ENCODE data around the gene HDX. TPM values are rescaled to one million over a fixed set of nuclear protein-coding genes. Genes with fewer than 3 reads are reported as not detected.

The HDX gene
- total and polyA plus RNA-seq, 4 donors = 0.37 to 2.8 (median 1.4) TPM

DNA sequence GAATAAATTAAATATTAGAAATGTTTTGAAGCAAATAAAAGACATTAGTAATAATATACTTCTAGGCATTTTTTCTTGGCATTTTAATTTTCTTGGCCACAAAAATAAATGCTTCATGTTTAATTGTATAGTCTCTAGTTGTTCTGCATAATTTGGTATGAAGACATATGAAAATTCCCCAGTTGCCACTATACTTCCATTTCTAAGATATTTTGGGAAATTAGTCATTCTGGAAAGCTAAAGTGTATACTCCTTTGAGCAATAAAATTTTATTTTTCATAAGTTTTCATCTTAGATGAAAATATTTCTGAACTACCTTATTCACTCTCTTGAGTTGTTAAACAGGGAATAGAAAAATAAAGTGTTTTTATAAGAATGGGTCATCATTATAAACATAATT lies 13.8 kb downstream of the HDX start:
- no peak overlapping the region for H3K9ac ChIP-seq (ENCODE audit: low read depth in 1 of 2, low read length in 2 of 2)
- DNase-seq (ENCODE audit: low spot score) = no peak
- H3K27ac ChIP-seq (ENCODE audit: low read depth in 1 of 2, low read length in 2 of 2) = no peak overlapping the region
- H3K36me3 ChIP-seq (ENCODE audit: control insufficient read depth in 4 of 4, insufficient read depth in 3 of 4, low read depth in 1 of 4, low read length in 3 of 4) = no peaks in the 10 kb centered on the region
- no peak overlapping the region for H3K4me3 ChIP-seq (ENCODE audit: low read depth in 1 of 3, low read length in 3 of 3)
- H3K9me3 ChIP-seq (ENCODE audit: control insufficient read depth in 4 of 4, low read length in 3 of 4) = no peaks in the 10 kb centered on the region
- TF ChIP-seq FOXA1 (IDR thresholded peaks at IDR 0.05) = no peak
- TF ChIP-seq, protein P1, sequence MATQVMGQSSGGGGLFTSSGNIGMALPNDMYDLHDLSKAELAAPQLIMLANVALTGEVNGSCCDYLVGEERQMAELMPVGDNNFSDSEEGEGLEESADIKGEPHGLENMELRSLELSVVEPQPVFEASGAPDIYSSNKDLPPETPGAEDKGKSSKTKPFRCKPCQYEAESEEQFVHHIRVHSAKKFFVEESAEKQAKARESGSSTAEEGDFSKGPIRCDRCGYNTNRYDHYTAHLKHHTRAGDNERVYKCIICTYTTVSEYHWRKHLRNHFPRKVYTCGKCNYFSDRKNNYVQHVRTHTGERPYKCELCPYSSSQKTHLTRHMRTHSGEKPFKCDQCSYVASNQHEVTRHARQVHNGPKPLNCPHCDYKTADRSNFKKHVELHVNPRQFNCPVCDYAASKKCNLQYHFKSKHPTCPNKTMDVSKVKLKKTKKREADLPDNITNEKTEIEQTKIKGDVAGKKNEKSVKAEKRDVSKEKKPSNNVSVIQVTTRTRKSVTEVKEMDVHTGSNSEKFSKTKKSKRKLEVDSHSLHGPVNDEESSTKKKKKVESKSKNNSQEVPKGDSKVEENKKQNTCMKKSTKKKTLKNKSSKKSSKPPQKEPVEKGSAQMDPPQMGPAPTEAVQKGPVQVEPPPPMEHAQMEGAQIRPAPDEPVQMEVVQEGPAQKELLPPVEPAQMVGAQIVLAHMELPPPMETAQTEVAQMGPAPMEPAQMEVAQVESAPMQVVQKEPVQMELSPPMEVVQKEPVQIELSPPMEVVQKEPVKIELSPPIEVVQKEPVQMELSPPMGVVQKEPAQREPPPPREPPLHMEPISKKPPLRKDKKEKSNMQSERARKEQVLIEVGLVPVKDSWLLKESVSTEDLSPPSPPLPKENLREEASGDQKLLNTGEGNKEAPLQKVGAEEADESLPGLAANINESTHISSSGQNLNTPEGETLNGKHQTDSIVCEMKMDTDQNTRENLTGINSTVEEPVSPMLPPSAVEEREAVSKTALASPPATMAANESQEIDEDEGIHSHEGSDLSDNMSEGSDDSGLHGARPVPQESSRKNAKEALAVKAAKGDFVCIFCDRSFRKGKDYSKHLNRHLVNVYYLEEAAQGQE (IDR thresholded peaks at IDR 0.05) = no peak
- TF ChIP-seq JUND (IDR thresholded peaks at IDR 0.05) = no peak
- TF ChIP-seq, protein P2, sequence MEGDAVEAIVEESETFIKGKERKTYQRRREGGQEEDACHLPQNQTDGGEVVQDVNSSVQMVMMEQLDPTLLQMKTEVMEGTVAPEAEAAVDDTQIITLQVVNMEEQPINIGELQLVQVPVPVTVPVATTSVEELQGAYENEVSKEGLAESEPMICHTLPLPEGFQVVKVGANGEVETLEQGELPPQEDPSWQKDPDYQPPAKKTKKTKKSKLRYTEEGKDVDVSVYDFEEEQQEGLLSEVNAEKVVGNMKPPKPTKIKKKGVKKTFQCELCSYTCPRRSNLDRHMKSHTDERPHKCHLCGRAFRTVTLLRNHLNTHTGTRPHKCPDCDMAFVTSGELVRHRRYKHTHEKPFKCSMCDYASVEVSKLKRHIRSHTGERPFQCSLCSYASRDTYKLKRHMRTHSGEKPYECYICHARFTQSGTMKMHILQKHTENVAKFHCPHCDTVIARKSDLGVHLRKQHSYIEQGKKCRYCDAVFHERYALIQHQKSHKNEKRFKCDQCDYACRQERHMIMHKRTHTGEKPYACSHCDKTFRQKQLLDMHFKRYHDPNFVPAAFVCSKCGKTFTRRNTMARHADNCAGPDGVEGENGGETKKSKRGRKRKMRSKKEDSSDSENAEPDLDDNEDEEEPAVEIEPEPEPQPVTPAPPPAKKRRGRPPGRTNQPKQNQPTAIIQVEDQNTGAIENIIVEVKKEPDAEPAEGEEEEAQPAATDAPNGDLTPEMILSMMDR (IDR thresholded peaks at IDR 0.05; ENCODE audit: low read depth, low read length, missing input control) = no peak
- TF ChIP-seq HNF4A (conservative IDR thresholded peaks at IDR 0.05) = no peak
- TF ChIP-seq SP1 (IDR thresholded peaks at IDR 0.05) = no peak
- no peak for TF ChIP-seq RAD21 (IDR thresholded peaks at IDR 0.05)
- TF ChIP-seq NR2F2 (IDR thresholded peaks at IDR 0.05) = no peak
- TF ChIP-seq EGR1 (IDR thresholded peaks at IDR 0.05; ENCODE audit: low read depth in 2 of 2) = no peak
- TF ChIP-seq HNF4G (IDR thresholded peaks at IDR 0.05) = no peak
- TF ChIP-seq, protein P3, sequence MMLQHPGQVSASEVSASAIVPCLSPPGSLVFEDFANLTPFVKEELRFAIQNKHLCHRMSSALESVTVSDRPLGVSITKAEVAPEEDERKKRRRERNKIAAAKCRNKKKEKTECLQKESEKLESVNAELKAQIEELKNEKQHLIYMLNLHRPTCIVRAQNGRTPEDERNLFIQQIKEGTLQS (IDR thresholded peaks at IDR 0.05) = no peak
- no peak for TF ChIP-seq RXRA (IDR thresholded peaks at IDR 0.05)
- TF ChIP-seq TAF1 (conservative IDR thresholded peaks at IDR 0.05) = no peak
- TF ChIP-seq GABPA (IDR thresholded peaks at IDR 0.05 in 1 of 2, conservative IDR thresholded peaks at IDR 0.05 in 1 of 2) = no peak
- no peak for TF ChIP-seq YY1 (IDR thresholded peaks at IDR 0.05)
- H3K27me3 ChIP-seq (ENCODE audit: control insufficient read depth in 4 of 4, insufficient read depth in 4 of 4, low read length in 3 of 4) = no peaks in the 10 kb centered on the region
- no peaks in the 10 kb centered on the region for H3K4me1 ChIP-seq (ENCODE audit: control insufficient read depth in 4 of 4, insufficient read depth in 4 of 4, low read length in 3 of 4)

DNA sequence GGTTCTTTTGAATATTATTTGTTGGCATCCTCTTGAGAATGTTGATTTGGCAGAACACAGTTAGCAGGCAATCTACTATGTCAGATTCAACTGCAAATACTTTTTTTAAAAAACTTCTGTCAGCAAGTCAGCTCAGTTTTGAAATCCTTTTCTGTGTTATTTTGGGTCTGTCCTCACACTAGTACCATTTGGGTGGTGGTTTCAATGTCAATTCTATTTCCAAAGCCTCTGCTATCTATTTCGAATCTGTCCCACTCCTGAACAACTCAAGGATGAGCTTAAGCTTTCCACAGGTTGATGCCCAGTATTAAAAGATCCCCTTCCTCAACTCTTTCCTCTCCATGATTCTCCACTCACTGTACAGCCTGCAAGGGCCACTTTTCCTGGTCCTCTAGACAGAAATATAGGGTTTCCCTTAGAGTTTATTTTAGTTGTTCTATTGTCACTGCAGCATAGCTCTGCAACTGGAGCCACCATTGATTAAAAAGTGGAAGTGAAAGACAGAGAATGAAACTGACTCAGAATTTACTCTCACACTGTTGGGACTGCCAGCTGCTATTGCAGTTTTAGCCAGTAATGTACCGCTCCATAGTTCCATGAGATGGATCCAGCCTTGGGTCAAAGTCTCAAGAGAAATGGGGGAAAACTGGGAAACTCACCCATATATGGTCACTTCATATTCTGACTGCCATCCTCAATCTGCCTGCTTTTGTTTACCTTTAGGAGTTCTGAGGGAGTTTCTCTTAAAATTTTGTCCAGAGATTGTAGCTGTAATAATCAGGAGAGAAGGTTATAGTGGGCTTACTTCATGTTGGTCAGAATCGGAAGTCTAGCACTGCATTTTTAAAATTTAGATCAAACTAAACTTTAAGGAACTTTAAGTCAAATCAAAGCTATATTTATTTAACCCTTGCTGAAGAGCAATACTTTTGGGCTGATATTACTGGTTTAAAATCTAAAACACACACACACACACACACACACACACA lies 14.6 kb downstream of the HDX start:
- H3K9ac ChIP-seq (ENCODE audit: low read depth in 1 of 2, low read length in 2 of 2) = no peak overlapping the region
- no peak overlapping the region for H3K4me3 ChIP-seq (ENCODE audit: low read depth in 1 of 3, low read length in 3 of 3)
- TF ChIP-seq EGR1 (IDR thresholded peaks at IDR 0.05; ENCODE audit: low read depth in 2 of 2) (no peak), RXRA (IDR thresholded peaks at IDR 0.05) (no peak), SP1 (IDR thresholded peaks at IDR 0.05) (no peak), YY1 (IDR thresholded peaks at IDR 0.05) (no peak), TAF1 (conservative IDR thresholded peaks at IDR 0.05) (no peak), RAD21 (IDR thresholded peaks at IDR 0.05) (no peak), HNF4G (IDR thresholded peaks at IDR 0.05) (no peak), FOXA1 (IDR thresholded peaks at IDR 0.05) (no peak), FOXA2 (IDR thresholded peaks at IDR 0.05) (no peak), NR2F2 (IDR thresholded peaks at IDR 0.05) (no peak), GABPA (IDR thresholded peaks at IDR 0.05 in 1 of 2, conservative IDR thresholded peaks at IDR 0.05 in 1 of 2) (no peak), JUND (IDR thresholded peaks at IDR 0.05) (no peak)
- TF ChIP-seq, protein P2 (IDR thresholded peaks at IDR 0.05; ENCODE audit: low read depth, low read length, missing input control) = no peak
- TF ChIP-seq, protein P3 (IDR thresholded peaks at IDR 0.05) = no peak
- TF ChIP-seq, protein P1 (IDR thresholded peaks at IDR 0.05) = no peak
- 94% methylated on average over 3 of the region's 3 CpGs for WGBS
- DNase-seq (ENCODE audit: low spot score) = no peak
- no peak overlapping the region for H3K27ac ChIP-seq (ENCODE audit: low read depth in 1 of 2, low read length in 2 of 2)
- no peaks in the 10 kb centered on the region for H3K9me3 ChIP-seq (ENCODE audit: control insufficient read depth in 4 of 4, low read length in 3 of 4)
- H3K4me1 ChIP-seq (ENCODE audit: control insufficient read depth in 4 of 4, insufficient read depth in 4 of 4, low read length in 3 of 4) = no peaks in the 10 kb centered on the region
- H3K36me3 ChIP-seq (ENCODE audit: control insufficient read depth in 4 of 4, insufficient read depth in 3 of 4, low read depth in 1 of 4, low read length in 3 of 4) = no peaks in the 10 kb centered on the region
- no peaks in the 10 kb centered on the region for H3K27me3 ChIP-seq (ENCODE audit: control insufficient read depth in 4 of 4, insufficient read depth in 4 of 4, low read length in 3 of 4)

Measured in liver (tissue), 9 donors.